AML-193 (cell line): Measurements from ENCODE around the gene MBL2.

Experiments
- DNase-seq, 2 experiments: peaks; one replicate each; lab custom pipeline; 2025; lab: John Stamatoyannopoulos, UW

The MBL2 gene

DNA sequence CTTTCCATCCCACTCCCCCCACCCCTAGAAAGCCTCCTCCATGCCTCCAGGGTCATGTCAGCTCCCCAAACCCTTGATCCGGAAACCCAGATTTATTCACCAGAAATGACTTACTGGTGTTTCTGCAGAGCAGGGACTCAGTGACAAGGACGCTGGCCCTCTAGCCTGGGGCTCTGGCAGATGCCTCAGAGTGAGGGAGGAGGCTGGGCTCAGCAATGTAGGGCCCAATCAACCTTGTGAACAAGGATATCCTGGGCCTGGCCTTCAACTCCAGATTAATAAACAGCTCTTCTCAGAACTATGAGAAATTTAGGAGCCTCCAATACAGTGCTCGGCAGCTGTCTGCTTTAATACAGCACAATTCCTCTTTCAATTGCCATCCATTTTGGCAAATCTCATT is at the start of gene MBL2:
Gene MBL2 (minus strand): TSS at position 162 of the 400 bp plus-strand sequence. CDS start 1,149 bp downstream, outside the sequence.
- no peak for DNase-seq

DNA sequence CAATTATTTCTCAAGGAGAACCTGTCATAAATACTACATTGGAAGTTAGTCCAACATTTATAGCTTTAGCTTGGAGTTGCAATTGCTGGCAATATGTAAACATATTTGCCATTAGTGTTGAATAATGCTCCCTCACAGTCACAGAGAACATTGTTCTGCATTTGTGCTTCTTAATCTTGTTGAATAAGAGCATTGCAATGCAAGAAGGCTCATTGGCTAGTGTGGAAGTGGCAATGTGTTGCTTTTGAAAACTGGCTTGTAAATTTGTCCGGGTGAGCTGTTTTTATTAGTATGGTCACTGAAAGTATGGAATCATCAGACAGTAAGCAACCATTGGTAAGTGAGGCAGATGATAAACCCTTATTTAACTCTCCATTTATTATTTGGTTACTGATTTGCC is 47.7 kb upstream of the MBL2 start:
- no peak for DNase-seq

DNA sequence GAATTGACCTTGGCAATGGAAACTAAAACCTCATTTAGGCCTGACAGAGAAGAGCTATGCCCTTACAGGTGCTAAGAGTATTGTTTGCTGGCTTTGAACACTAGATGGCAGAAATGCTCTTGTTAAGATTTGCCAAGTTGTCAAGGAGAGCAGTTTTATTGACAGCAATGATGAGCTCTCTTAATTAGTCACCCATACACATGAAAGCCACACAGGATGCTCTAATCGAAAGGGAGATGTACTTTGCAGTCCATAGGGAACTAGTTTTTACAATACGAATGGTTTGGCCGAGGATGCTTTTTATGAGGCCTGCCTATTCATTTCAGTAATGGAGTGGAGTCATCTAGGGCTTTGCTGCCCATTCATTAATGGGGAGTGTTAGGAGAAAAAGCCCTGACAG is 45.4 kb upstream of the MBL2 start:
- DNase-seq = peak; percentile 27 to 40

DNA sequence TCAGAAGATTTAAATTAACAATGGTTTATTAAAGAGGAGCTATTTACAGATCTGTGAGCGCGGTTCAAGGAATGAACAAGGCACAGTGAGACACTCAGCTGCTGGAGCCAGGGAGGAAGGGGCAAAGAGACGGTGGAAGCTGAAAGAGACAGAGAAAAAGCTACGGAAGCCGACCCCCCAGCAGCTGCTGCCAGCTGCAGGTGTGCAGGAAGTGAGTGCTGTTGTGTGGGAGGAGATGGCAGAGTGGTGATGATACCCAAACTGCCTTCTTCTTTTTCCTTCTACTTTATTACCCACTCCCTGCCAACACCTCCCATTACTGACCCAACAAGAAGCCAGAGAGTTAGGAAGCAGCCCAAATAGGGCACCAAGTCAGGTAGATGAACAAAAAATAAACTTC is 41.9 kb upstream of the MBL2 start:
- DNase-seq = no peak

DNA sequence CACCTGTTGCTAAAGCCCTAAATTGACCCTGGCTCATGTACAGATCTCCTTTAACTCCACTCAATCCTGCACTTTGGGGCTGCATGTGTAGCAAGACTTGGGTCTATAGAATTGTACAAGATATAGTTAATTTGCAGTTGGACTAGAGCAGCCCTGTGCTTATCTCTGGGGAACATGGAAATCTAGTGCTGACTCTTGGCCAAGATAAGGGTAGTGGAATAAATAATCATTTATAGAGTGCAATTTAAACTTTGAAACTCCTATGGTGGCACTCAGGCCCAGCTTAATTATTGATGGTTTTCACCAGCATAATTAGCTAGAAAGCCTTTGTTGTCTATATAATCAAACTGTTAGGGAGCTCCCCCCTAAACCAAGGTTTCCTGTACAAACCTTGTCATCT is 39.2 kb upstream of the MBL2 start:
- no peak for DNase-seq

DNA sequence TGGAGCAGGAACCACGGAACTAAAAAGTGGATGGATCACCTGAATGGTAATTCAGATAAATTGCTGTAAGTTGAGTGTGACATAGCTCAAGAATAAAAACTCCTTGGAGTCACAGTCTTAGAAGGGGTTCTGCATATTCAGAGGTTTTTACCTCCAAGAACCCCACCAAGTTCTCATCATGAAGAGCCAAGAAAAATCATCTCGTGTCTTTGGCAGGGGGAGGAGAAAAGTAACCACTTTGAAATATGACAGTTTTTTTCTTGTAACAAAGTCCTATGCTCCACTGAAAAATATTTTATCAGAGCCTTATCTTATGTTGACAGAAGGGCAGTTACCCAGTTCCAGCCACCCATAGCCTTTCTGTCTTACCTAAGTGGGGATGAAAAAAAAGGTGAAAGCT is 38.2 kb upstream of the MBL2 start:
- DNase-seq = no peak

DNA sequence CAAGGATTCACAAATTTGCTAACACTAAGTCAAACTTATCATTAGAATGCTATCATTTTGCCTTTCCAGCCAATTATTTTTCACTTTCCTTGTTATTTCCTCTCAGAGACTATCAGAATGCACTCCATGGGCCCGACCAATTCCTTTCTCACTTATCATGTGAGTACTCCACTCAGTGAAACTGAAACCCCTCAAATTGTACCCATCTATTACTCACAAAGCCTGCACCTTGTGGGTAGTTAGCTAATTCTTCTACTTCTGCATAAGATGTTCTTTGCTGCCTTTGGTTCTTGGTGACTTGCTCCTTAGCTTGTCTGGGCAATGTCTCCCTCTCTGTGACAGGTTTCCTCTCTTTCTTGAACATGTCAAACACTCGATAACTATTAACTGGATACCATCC is 35.2 kb upstream of the MBL2 start:
- no peak for DNase-seq

DNA sequence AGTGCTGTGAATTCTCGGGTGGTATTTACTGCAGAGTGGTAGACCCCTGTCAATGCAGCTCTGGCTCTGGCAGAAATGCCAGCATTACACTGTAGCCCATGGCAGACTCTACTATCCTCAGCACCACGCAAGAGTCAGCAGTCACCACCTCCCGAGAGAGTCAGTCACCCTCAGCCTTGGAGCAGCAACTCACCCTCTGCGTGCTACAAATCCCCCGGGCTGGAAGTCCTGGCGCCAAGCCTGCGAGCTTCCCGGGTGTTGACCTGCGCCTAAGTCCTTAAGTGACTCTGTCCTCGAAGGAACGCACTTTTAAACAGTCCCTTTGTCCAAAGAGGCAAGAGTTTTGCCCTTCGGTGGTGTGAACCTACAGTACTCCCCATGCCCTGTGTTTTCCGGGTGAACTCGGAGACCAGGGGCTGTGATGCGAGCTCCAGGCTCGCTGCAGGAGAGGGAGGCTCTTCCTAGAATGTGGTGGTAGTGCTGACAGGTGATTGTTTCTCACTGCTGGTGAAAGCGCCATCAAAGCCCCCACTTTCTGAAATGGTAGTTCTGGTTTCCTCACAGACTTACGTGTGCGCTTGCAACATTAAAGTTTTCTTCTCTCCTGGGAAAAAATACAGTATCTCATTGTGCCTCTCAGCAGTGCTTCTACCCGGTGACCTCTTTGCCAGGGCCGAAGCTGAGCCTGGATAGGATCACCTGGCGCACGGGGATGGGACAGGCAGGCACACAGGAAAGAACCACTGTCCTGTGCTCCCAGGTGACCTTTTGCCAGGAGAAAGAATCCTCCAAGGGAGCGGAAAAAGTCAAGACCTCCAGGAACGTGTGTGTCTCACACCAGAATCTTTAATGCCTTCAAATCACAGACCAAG is 33.1 kb upstream of the MBL2 start:
- no peak for DNase-seq

DNA sequence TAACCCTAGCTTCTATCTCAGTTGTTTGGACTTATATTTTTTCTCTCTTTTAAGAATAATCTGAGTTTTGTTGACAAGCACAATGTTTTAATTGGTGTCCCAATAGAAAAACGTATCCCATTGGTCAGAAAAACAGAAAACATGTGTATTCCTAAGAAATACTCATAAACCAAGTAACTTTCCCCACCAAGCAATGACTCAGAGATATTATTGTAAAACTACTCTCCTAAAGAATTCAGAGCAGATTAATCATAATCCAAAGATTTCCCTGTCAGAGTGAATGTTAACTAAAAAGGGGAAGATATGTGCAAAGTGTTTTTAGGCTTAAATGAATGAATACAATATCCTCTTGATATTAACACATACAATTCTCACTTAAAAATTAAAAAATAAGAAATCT is 29.4 kb upstream of the MBL2 start:
- no peak for DNase-seq

DNA sequence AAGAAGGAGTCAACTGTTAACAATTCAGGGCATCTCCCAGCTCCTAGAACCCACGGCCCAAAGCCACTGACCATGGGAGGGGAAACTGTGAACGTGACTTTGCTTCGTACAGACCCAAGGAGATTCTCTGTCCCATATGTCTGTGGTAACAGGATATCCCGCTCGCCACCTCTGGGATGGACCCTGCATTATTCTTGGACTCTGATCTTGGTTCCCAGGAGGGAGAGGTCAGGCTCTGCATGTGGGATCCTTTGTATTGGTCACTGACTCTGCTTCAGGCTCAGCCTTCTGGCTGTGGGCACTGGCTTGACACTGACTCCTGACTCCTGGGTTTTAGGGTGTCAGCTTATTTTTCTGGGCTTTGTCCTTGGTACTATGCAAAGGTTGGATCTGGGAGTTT is 13.5 kb upstream of the MBL2 start:
- DNase-seq = no peak

DNA sequence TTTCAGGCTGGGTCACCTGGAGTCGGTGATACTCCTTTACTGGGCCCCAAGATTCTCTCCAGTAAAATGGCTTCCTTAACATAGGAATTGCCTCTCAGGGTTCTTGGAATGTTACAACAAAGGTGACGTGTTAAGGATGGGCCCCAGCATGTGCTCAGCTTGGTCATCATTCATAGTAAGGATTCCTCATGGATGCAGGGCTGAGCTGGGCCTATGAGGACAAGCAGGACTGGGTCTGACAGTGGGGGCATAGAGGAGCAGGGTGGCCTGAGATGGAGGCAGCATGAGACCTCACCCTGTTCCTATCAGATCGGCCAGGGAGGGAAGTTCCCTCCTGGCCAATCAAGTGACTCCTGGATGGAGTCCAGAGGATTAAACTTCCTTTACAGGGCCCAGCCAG is 12.8 kb upstream of the MBL2 start:
- no peak for DNase-seq

DNA sequence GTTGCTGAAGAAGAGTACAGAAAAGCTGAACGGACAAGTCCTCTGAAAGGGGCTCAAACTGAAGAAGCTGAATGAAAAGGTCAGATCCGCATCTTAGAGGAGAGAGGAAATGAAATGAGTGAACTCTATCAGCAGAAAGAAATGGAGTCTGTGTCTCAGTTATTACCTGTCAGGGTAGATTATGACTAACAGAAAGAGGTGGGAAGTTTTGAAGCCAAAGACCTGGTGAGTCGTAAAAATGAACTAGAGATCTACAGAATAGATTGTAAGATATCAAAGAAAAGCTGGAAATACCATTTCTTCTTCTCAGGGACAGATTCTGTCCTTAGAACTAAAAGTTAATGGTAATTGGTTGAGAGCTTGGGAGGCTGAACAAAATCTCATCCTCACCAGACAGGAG is 11.1 kb upstream of the MBL2 start:
- DNase-seq = no peak

DNA sequence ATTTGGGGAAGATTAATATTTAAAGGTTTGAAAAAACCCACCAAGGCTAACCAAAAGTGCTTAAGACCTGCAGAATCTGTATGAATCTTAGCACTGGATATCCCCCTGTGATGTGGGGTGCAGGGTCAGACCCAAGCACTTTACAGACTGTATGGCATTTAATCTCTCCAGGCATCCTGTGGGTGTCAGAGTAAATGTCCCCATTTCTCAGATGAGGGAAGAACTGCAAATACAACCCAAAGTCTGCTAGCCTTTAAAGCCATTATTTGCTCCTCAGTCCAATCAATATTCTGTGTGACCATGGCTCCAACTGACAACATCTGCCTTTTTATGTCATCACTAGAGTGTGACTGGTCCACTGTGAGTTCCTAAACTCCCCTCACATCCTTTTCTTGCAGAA is 10.0 kb upstream of the MBL2 start:
- DNase-seq = no peak

DNA sequence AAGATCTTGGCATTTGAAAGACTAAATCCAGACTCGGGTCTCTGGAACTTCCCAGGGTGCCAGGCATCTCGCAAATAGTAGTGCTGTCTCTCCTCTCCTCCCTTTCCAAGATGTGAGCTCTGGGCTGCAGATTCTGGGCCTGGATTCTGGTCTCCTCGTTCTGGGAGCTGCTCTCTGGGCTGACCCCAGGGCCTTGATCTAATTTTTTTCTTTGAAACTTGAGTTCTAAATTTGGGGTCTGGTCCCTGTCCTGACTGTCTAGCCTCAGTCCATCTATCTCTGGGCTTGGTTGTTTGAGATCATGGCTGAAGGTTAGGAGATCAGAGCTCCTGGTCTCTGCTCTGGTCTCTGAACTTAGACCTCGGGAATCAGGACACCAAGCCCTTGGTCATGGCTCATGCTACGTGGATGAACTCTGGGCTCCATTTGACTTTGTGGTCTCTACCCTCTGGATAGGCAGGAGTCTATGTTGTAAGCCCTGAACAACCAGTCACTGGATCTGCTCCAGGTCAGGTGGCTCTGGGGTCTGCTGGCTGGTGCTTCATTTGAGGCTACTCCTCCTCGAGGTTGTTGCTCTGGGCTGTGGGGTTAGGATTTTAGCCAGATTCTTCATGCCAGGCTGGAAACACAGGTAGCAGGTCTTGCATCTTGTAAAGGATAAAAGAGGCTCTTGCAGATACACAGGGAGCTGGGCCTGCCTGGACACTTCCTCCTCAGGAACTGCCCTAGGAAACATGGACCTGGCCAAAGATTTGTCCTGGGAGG is 8.0 kb upstream of the MBL2 start:
- no peak for DNase-seq

DNA sequence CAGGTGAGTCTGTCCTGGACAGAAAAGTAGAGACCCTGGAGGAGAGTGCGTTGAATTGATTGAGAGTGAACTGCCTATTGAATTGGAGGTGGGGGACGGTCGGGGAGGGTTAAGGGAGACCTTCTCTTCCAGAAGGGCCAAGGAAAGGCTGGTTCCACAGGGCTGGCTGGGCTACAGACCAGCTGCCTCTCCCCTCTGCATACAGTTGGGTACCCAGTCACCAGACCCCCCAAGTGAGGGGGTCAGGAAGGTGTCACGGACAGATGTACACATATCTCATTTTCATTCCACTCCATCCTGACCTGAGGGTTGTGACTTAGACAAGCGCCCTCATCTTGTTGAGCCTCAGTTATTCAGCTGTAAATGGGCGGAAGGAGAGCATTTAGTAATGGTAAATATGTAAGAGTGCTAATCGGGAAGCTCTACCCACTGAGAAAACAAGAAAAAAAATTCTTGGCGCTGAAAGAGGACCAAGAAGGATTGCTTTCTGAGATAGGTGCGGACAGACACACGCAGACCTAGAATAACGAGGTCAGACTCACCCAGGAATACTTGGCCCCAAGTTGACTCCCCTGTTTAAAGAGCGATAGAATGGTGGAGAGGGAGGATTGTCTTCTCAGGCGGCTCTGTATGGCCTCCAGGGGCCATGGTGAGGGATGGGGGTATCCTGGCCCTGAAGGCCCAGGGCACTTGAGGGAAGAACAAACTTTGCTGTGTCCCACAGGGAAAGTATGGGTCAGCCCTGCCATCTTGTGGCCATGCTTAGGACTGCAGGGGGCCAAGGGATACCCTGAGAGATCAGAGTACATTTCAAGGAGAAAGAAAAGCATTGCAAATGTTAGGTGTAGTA is 7.2 kb upstream of the MBL2 start:
- DNase-seq = peak; percentile 13 to 37

DNA sequence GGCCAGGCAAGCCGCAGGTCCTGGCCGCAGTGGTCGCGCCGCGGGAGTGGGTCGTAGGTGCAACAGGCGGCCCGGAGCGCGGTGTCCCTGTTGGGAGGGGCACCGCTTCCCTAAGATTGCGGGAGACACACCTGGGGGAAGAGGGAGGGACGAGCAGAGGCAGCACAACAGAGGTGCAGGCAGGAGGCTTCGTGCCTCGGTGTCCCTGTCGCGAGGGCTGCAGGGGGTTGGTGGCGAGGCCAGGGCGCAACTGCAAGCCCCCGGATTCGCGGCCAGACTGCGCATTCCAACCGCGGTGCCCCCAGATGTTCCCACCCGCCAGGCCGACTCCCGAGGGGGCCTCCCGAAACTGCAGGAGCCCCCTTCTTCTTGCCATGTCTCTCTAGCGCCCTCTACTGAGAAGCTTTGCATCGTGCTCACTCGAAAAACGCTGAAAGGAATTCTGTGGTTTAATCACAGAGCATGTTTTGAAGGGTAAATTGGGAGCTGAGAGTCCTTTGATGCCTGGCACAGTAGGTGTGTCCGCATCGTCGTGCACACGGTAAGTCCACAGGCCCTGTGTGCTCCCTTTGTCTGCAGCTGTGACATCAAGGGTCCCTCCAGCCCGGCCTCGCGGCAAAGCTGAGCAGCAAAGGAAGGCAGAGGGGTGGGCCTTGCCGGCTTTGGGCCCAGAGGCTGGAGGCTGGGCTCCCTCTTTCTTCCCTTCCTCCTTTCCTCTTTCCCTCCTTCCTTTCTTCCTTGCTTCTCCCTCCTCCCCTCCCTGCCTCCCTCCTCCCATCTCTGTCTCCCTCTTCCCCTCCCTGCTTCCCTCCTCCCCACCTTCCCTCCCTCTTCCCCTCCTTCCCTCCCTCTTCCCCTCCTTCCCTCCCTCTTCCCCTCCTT is 6.2 kb upstream of the MBL2 start:
- no peak for DNase-seq

DNA sequence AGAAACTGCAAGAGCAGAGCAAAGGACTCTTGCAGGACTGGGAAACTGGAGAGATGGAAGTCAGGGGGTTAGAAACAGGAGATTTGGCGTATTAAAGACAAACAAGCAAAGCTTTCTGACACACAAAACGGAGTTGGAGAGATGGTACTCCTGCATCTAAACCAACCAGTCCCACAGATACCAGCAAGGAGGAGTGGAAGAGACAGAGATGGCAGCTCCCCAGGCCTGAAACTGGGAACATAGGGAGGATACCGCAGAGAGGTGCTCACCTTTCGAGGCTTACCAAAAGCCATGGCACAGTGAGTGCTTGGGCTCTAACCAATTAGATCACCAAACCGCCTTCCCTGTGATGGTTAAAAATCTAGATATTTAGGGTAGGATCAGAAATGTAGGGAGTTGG is 4.8 kb upstream of the MBL2 start:
- DNase-seq = no peak

DNA sequence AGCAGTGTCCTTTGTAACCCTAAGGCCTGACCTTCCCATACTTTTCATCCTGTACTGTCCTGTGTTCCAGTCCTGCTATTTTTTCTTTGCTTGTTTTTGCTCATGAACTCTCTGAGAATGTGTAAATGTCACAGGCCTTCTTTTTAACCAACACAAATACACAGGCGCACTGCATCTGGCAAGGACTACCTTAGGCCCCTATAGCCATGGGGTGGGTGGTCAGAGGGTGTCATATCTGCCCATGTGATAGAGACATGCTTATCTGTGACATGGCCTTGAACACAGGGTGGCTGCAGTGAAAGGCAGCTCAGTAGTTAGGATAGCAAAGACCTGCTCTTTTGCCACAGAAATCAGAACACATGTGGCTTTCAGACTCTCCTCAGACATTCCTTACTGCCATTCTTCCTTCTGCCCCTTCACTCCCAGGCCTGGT is 3.9 kb upstream of the MBL2 start:
- no peak for DNase-seq

DNA sequence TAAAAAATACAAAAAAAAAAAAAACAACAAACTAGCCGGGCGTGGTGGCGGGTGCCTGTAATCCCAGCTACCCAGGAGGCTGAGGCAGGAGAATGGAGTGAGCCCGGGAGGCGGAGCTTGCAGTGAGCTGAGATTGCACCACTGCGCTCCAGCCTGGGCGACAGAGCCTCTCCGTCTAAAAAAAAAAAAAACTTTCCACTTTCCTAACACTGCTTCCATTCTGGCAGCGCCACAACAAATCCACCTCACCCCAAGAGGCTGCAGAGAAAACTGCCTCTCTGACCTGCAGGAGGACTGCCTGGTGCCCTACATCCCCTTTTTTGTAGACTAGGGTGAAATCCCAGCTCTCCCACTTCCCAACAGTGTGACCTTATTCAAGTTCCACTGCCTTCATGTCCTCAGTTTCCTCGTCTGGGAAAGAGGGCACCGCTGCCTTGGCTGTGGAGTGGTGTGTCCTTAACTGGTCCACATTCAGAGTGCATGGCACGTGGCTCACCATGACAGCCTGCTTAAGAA is 2.6 kb upstream of the MBL2 start:
- DNase-seq = no peak

DNA sequence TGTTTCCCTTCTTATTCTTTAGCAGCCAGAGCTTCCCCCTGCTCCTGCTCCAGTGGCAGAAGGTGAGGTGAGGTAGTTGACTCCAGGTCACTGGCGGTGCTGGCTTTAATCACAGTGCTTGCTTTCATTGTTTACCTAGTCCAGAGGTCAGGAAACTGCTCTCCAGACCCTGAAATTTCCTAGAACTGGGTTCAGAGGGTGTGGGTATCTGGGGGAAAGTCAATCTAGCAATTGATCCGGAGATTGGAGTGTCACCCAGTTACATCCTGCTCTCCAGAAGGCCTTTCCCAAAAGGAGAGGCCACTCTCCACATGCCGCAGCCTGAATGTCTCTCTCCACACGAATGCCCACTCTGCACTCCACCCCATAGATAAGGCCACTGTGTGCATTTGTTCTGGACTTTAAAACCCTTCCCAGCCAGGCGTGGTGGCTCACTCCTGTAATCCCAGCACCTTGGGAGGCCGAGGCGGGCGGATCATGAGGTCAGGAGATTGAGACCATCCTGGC is 2.1 kb upstream of the MBL2 start:
- DNase-seq = no peak

DNA sequence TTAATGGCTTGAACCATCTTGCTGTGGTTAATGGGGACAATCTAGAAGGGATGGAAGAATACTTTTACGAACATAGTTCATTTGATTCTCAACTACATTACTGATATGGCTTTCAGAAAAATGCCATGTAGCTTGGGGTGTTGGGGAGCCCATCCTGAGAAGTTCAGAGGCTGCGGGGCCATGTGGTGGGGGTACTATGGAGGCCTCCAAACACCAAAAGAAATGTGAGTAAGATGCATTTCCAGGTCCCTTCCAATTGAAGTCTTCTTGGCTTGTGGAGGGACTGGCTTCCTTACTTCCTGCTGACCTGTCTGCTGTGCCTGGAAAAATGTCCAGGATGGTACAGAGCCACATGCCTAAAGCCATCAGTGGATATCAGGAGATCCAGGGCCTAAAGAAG is 1.6 kb upstream of the MBL2 start:
- no peak for DNase-seq
